Fibroblast of skin of left biceps (primary cell): Measurements from ENCODE around the gene C6orf118.

Experiments used
- DNase-seq, 2 experiments: peaks; one replicate each; pipeline ENCODE4 v3.0.0-alpha.2; 2013; ENCODE audit warnings: low read depth in 2 of 2

C6orf118 gene

GRCh38 chr6:165308926-165309731 lies at the start of gene C6orf118:
Gene C6orf118, minus strand, starts transcription at chr6:165309605. Its CDS starts 19 bp downstream, at chr6:165309586.
- peak; percentile 16 to 18 for DNase-seq

- DNase-seq: no peak
These were observed 36.3 kb upstream of the C6orf118 start for GRCh38 chr6:165345700-165346099.

- DNase-seq: no peak
These were observed 31.1 kb upstream of the C6orf118 start for GRCh38 chr6:165340532-165340931.

GRCh38 chr6:165325609-165326008 lies 16.2 kb upstream of the C6orf118 start:
- DNase-seq: no peak

- no peak for DNase-seq
These were observed 12.2 kb upstream of the C6orf118 start for GRCh38 chr6:165321555-165322145.

GRCh38 chr6:165321150-165321549 lies 11.7 kb upstream of the C6orf118 start:
- DNase-seq: no peak

GRCh38 chr6:165317723-165318122 lies 8.3 kb upstream of the C6orf118 start:
- DNase-seq: no peak

- DNase-seq: no peak
These were observed 2.5 kb downstream of the C6orf118 start for GRCh38 chr6:165306955-165307354.

- no peak for DNase-seq
These were observed 7.8 kb downstream of the C6orf118 start for GRCh38 chr6:165301372-165302246.

- no peak for DNase-seq
These were observed 8.9 kb downstream of the C6orf118 start for GRCh38 chr6:165300422-165300936.

GRCh38 chr6:165298875-165299274 lies 10.5 kb downstream of the C6orf118 start:
- DNase-seq: no peak

GRCh38 chr6:165298402-165298801 lies 11.0 kb downstream of the C6orf118 start:
- DNase-seq: no peak

- DNase-seq: no peak
These were observed 16.7 kb downstream of the C6orf118 start for GRCh38 chr6:165292657-165293056.

- no peak for DNase-seq
These were observed 34.8 kb downstream of the C6orf118 start for GRCh38 chr6:165274611-165275010.

- DNase-seq: no peak
These were observed 36.8 kb downstream of the C6orf118 start for GRCh38 chr6:165272585-165272984.

GRCh38 chr6:165268987-165269386 lies 40.4 kb downstream of the C6orf118 start:
- DNase-seq: no peak

- DNase-seq: no peak
These were observed 42.8 kb downstream of the C6orf118 start for GRCh38 chr6:165266621-165267020.

GRCh38 chr6:165266191-165266590 lies 43.2 kb downstream of the C6orf118 start:
- no peak for DNase-seq

- DNase-seq: no peak
These were observed 48.9 kb downstream of the C6orf118 start for GRCh38 chr6:165260462-165260861.

- no peak for DNase-seq
These were observed 59.6 kb downstream of the C6orf118 start for GRCh38 chr6:165249808-165250207.

GRCh38 chr6:165245701-165246100 lies 63.7 kb downstream of the C6orf118 start:
- peak in 1 of 2 experiments; percentile 12 for DNase-seq

- peak in 1 of 2 experiments; percentile 9 for DNase-seq
These were observed 64.1 kb downstream of the C6orf118 start for GRCh38 chr6:165245287-165245686.
